ENCODE measurements around the gene FREM3.

The FREM3 gene

GRCh38 chr4:143585548-143585947, 114.9 kb downstream of the FREM3 start:
- no peak overlapping the region for H3K27ac ChIP-seq (ENCODE audit: low read length)
- no peak overlapping the region for H3K9ac ChIP-seq (ENCODE audit: low read length in 2 of 2)
- peaks cover 4% of the 10 kb centered on the region for H3K4me1 ChIP-seq (ENCODE audit: control insufficient read depth, insufficient read depth, low read length)
- H3K4me3 ChIP-seq (ENCODE audit: low read length in 2 of 2): no peak overlapping the region
- H3K9me3 ChIP-seq (ENCODE audit: control insufficient read depth in 2 of 2, low read length in 2 of 2): peaks cover 3 to 4% of the 10 kb centered on the region in 2 donors
- no peaks in the 10 kb centered on the region for H3K36me3 ChIP-seq (ENCODE audit: control insufficient read depth in 2 of 2, insufficient read depth in 2 of 2, low read length in 2 of 2)
- no peaks in the 10 kb centered on the region for H3K27me3 ChIP-seq (ENCODE audit: control insufficient read depth in 1 of 2, insufficient read depth in 2 of 2, low read length in 2 of 2)

- H3K4me1 ChIP-seq (ENCODE audit: control insufficient read depth, insufficient read depth, low read length): peaks cover 4% of the 10 kb centered on the region
- peaks cover 3 to 4% of the 10 kb centered on the region in 2 donors for H3K9me3 ChIP-seq (ENCODE audit: control insufficient read depth in 2 of 2, low read length in 2 of 2)
- H3K36me3 ChIP-seq (ENCODE audit: control insufficient read depth in 2 of 2, insufficient read depth in 2 of 2, low read length in 2 of 2): no peaks in the 10 kb centered on the region
- H3K27me3 ChIP-seq (ENCODE audit: control insufficient read depth in 1 of 2, insufficient read depth in 2 of 2, low read length in 2 of 2): no peaks in the 10 kb centered on the region
- H3K9ac ChIP-seq (ENCODE audit: low read length in 2 of 2): no peak overlapping the region
- no peak overlapping the region for H3K4me3 ChIP-seq (ENCODE audit: low read length in 2 of 2)
- no peak overlapping the region for H3K27ac ChIP-seq (ENCODE audit: low read length)
Observed at GRCh38 chr4:143581331-143581946, 119.0 kb downstream of the FREM3 start.

- no peak overlapping the region for H3K27ac ChIP-seq (ENCODE audit: low read length)
- no peaks in the 10 kb centered on the region for H3K4me1 ChIP-seq (ENCODE audit: control insufficient read depth, insufficient read depth, low read length)
- no peaks in the 10 kb centered on the region for H3K36me3 ChIP-seq (ENCODE audit: control insufficient read depth in 2 of 2, insufficient read depth in 2 of 2, low read length in 2 of 2)
- no peak overlapping the region for H3K9ac ChIP-seq (ENCODE audit: low read length in 2 of 2)
- no peak overlapping the region for H3K4me3 ChIP-seq (ENCODE audit: low read length in 2 of 2)
- no peaks in the 10 kb centered on the region for H3K27me3 ChIP-seq (ENCODE audit: control insufficient read depth in 1 of 2, insufficient read depth in 2 of 2, low read length in 2 of 2)
- H3K9me3 ChIP-seq (ENCODE audit: control insufficient read depth in 2 of 2, low read length in 2 of 2): no peaks in the 10 kb centered on the region
Observed at GRCh38 chr4:143575331-143575730, 125.1 kb downstream of the FREM3 start.

GRCh38 chr4:143564472-143564871, 136.0 kb downstream of the FREM3 start:
- H3K27me3 ChIP-seq (ENCODE audit: control insufficient read depth in 1 of 2, insufficient read depth in 2 of 2, low read length in 2 of 2): no peaks in the 10 kb centered on the region
- H3K4me1 ChIP-seq (ENCODE audit: control insufficient read depth, insufficient read depth, low read length): peaks cover 5% of the 10 kb centered on the region
- no peaks in the 10 kb centered on the region for H3K9me3 ChIP-seq (ENCODE audit: control insufficient read depth in 2 of 2, low read length in 2 of 2)
- no peak overlapping the region for H3K9ac ChIP-seq (ENCODE audit: low read length in 2 of 2)
- no peak overlapping the region for H3K4me3 ChIP-seq (ENCODE audit: low read length in 2 of 2)
- H3K27ac ChIP-seq (ENCODE audit: low read length): no peak overlapping the region
- no peaks in the 10 kb centered on the region for H3K36me3 ChIP-seq (ENCODE audit: control insufficient read depth in 2 of 2, insufficient read depth in 2 of 2, low read length in 2 of 2)

- peak overlapping the region; percentile 64 for H3K27ac ChIP-seq (ENCODE audit: low read length)
- peak overlapping the region; percentile 37 to 75 for H3K9ac ChIP-seq (ENCODE audit: low read length in 2 of 2)
- peaks cover 0 to 1% of the 10 kb centered on the region in 2 donors for H3K36me3 ChIP-seq (ENCODE audit: control insufficient read depth in 2 of 2, insufficient read depth in 2 of 2, low read length in 2 of 2)
- no peaks in the 10 kb centered on the region for H3K27me3 ChIP-seq (ENCODE audit: control insufficient read depth in 1 of 2, insufficient read depth in 2 of 2, low read length in 2 of 2)
- H3K4me3 ChIP-seq (ENCODE audit: low read length in 2 of 2): peak overlapping the region; percentile 39 to 85
- H3K4me1 ChIP-seq (ENCODE audit: control insufficient read depth, insufficient read depth, low read length): peaks cover 11% of the 10 kb centered on the region
- H3K9me3 ChIP-seq (ENCODE audit: control insufficient read depth in 2 of 2, low read length in 2 of 2): no peaks in the 10 kb centered on the region
Observed at GRCh38 chr4:143559757-143560147, 140.7 kb downstream of the FREM3 start.

- Histone ChIP-seq H3K9me3 (ENCODE audit: control insufficient read depth in 2 of 2, low read length in 2 of 2) (no peaks in the 10 kb centered on the region), H3K36me3 (ENCODE audit: control insufficient read depth in 2 of 2, insufficient read depth in 2 of 2, low read length in 2 of 2) (peaks cover 0 to 3% of the 10 kb centered on the region in 2 donors), H3K27ac (ENCODE audit: low read length) (peak overlapping the region; percentile 64), H3K27me3 (ENCODE audit: control insufficient read depth in 1 of 2, insufficient read depth in 2 of 2, low read length in 2 of 2) (no peaks in the 10 kb centered on the region), H3K9ac (ENCODE audit: low read length in 2 of 2) (peak overlapping the region; percentile 37 to 84), H3K4me1 (ENCODE audit: control insufficient read depth, insufficient read depth, low read length) (peaks cover 11% of the 10 kb centered on the region), H3K4me3 (ENCODE audit: low read length in 2 of 2) (peak overlapping the region; percentile 39 to 85)
Observed at GRCh38 chr4:143558823-143559756, 141.4 kb downstream of the FREM3 start.

- Histone ChIP-seq H3K4me3 (ENCODE audit: low read length in 2 of 2) (no peak overlapping the region), H3K27ac (ENCODE audit: low read length) (no peak overlapping the region), H3K36me3 (ENCODE audit: control insufficient read depth in 2 of 2, insufficient read depth in 2 of 2, low read length in 2 of 2) (peaks cover 0 to 3% of the 10 kb centered on the region in 2 donors), H3K9ac (ENCODE audit: low read length in 2 of 2) (no peak overlapping the region), H3K27me3 (ENCODE audit: control insufficient read depth in 1 of 2, insufficient read depth in 2 of 2, low read length in 2 of 2) (no peaks in the 10 kb centered on the region), H3K9me3 (ENCODE audit: control insufficient read depth in 2 of 2, low read length in 2 of 2) (no peaks in the 10 kb centered on the region), H3K4me1 (ENCODE audit: control insufficient read depth, insufficient read depth, low read length) (peaks cover 11% of the 10 kb centered on the region)
Observed at GRCh38 chr4:143558286-143558685, 142.2 kb downstream of the FREM3 start.

GRCh38 chr4:143555676-143556075, 144.8 kb downstream of the FREM3 start:
- Histone ChIP-seq H3K27ac (ENCODE audit: low read length) (no peak overlapping the region), H3K36me3 (ENCODE audit: control insufficient read depth in 2 of 2, insufficient read depth in 2 of 2, low read length in 2 of 2) (peaks cover 0 to 3% of the 10 kb centered on the region in 2 donors), H3K9me3 (ENCODE audit: control insufficient read depth in 2 of 2, low read length in 2 of 2) (no peaks in the 10 kb centered on the region), H3K4me3 (ENCODE audit: low read length in 2 of 2) (no peak overlapping the region), H3K9ac (ENCODE audit: low read length in 2 of 2) (no peak overlapping the region), H3K4me1 (ENCODE audit: control insufficient read depth, insufficient read depth, low read length) (peaks cover 11% of the 10 kb centered on the region), H3K27me3 (ENCODE audit: control insufficient read depth in 1 of 2, insufficient read depth in 2 of 2, low read length in 2 of 2) (no peaks in the 10 kb centered on the region)

GRCh38 chr4:143554728-143555597, 145.5 kb downstream of the FREM3 start:
- peaks cover 11% of the 10 kb centered on the region for H3K4me1 ChIP-seq (ENCODE audit: control insufficient read depth, insufficient read depth, low read length)
- no peaks in the 10 kb centered on the region for H3K27me3 ChIP-seq (ENCODE audit: control insufficient read depth in 1 of 2, insufficient read depth in 2 of 2, low read length in 2 of 2)
- H3K4me3 ChIP-seq (ENCODE audit: low read length in 2 of 2): no peak overlapping the region
- no peaks in the 10 kb centered on the region for H3K9me3 ChIP-seq (ENCODE audit: control insufficient read depth in 2 of 2, low read length in 2 of 2)
- H3K27ac ChIP-seq (ENCODE audit: low read length): no peak overlapping the region
- H3K36me3 ChIP-seq (ENCODE audit: control insufficient read depth in 2 of 2, insufficient read depth in 2 of 2, low read length in 2 of 2): peaks cover 0 to 3% of the 10 kb centered on the region in 2 donors
- no peak overlapping the region for H3K9ac ChIP-seq (ENCODE audit: low read length in 2 of 2)

- peaks cover 0 to 33% of the 10 kb centered on the region in 2 donors for H3K36me3 ChIP-seq (ENCODE audit: control insufficient read depth in 2 of 2, insufficient read depth in 2 of 2, low read length in 2 of 2)
- H3K27me3 ChIP-seq (ENCODE audit: control insufficient read depth in 1 of 2, insufficient read depth in 2 of 2, low read length in 2 of 2): no peaks in the 10 kb centered on the region
- no peaks in the 10 kb centered on the region for H3K4me1 ChIP-seq (ENCODE audit: control insufficient read depth, insufficient read depth, low read length)
- no peaks in the 10 kb centered on the region for H3K9me3 ChIP-seq (ENCODE audit: control insufficient read depth in 2 of 2, low read length in 2 of 2)
- H3K27ac ChIP-seq (ENCODE audit: low read length): no peak overlapping the region
- no peak overlapping the region for H3K4me3 ChIP-seq (ENCODE audit: low read length in 2 of 2)
- H3K9ac ChIP-seq (ENCODE audit: low read length in 2 of 2): no peak overlapping the region
Observed at GRCh38 chr4:143549928-143550327, 150.5 kb downstream of the FREM3 start.
